ENCODE data around the gene SMAD6. TPM values are rescaled to one million over a fixed set of nuclear protein-coding genes. Genes with fewer than 3 reads are reported as not detected.
"Not testable (repeated sequence)": the region's sequence is repeated elsewhere in the genome, so short reads cannot be mapped to it uniquely, and the experiment has no call there.

The SMAD6 gene
- total and polyA plus RNA-seq, 12 donors = 6.6 to 43.4 (median 19.7) TPM

- no peak overlapping the region for H3K4me3 ChIP-seq
- H3K36me3 ChIP-seq = no peaks in the 10 kb centered on the region
- no peak for DNase-seq
- WGBS, 2 donors = 89 to 91% methylated on average over 6 of the region's 6 CpGs
- no peaks in the 10 kb centered on the region for H3K9me3 ChIP-seq
- H3K27ac ChIP-seq = no peak overlapping the region
- no peaks in the 10 kb centered on the region for H3K27me3 ChIP-seq
- intact Hi-C loops (cut with DNase I) = no loop called here
- no peak for TF ChIP-seq CTCF (IDR thresholded peaks at IDR 0.05)
- no peak for ATAC-seq
- H3K4me1 ChIP-seq = peaks cover 0 to 25% (median under 1%) of the 10 kb centered on the region in 9 donors
Measured at GRCh38 chr15:66827698-66828055, 125.6 kb downstream of the SMAD6 start.

- intact Hi-C loops (cut with DNase I); DNase-seq: not testable (repeated sequence)
- peak in 1 of 8 donors; percentile 7 for ATAC-seq
Measured at GRCh38 chr15:66828817-66829541, 126.9 kb downstream of the SMAD6 start.

GRCh38 chr15:66829551-66830121 is 127.6 kb downstream of the SMAD6 start:
- intact Hi-C loops (cut with DNase I) = no loop called here
- Histone ChIP-seq H3K27ac (peak overlapping the region in 9 of 10 donors; percentile 45 to 81 (median 72)), H3K27me3 (no peaks in the 10 kb centered on the region), H3K4me1 (peaks cover 0 to 23% (median 4%) of the 10 kb centered on the region in 9 donors), H3K9me3 (no peaks in the 10 kb centered on the region), H3K36me3 (no peaks in the 10 kb centered on the region), H3K4me3 (no peak overlapping the region)
- no peak for DNase-seq
- WGBS, 2 donors = 87 to 90% methylated on average over 4 of the region's 4 CpGs
- ATAC-seq = peak in 2 of 8 donors; percentile 3 to 14
- TF ChIP-seq CTCF (IDR thresholded peaks at IDR 0.05) = no peak

More at GRCh38 chr15:66828817-66829541, 126.9 kb downstream of the SMAD6 start:
- WGBS, 2 donors = 76 to 81% methylated on average over 11 of the region's 11 CpGs
- H3K4me3 ChIP-seq, H3K9me3 ChIP-seq, H3K27me3 ChIP-seq, H3K36me3 ChIP-seq: not testable (repeated sequence)
- H3K4me1 ChIP-seq = peaks cover 0 to 25% (median 4%) of the 10 kb centered on the region in 9 donors
- H3K27ac ChIP-seq = peak overlapping the region in 7 of 10 donors; percentile 45 to 81 (median 76)

- 33 to 51% methylated on average over 6 of the region's 6 CpGs for WGBS, 2 donors
- TF ChIP-seq CTCF (IDR thresholded peaks at IDR 0.05) = no peak
- peak; percentile 73 to 94 (median 92) for ATAC-seq
Measured at GRCh38 chr15:66830358-66830757, 128.3 kb downstream of the SMAD6 start.

More at GRCh38 chr15:66830358-66830757, 128.3 kb downstream of the SMAD6 start:
- peak; percentile 37 to 70 for DNase-seq
- Histone ChIP-seq H3K27me3 (no peaks in the 10 kb centered on the region), H3K9me3 (peaks cover 0 to under 1% (median 0%) of the 10 kb centered on the region in 11 donors), H3K4me1 (peaks cover 0 to 30% (median 8%) of the 10 kb centered on the region in 9 donors), H3K4me3 (no peak overlapping the region), H3K36me3 (no peaks in the 10 kb centered on the region), H3K27ac (peak overlapping the region in 9 of 10 donors; percentile 45 to 81 (median 72))
- intact Hi-C loops (cut with DNase I) = no loop called here

Measured in heart right ventricle (tissue), 16 donors.